ENCODE data around the gene STK10.

- TF ChIP-seq EZH2 (IDR thresholded peaks at IDR 0.05; ENCODE audit: low read length, unreplicated experiment), result no peak
- no peak for TF ChIP-seq CTCF (conservative IDR thresholded peaks at IDR 0.05; ENCODE audit: low read depth, low read length)
Observed at GRCh38 chr5:172114875-172115422, 73.1 kb downstream of the STK10 start.

All from PC-3 (cell line).